Upper lobe of left lung (tissue), 6 donors: ENCODE results near the gene ARL9. TPM values are rescaled to one million over a fixed set of nuclear protein-coding genes. Genes with fewer than 3 reads are reported as not detected.

Source experiments
- ATAC-seq, 2 donors: fragments of 200-7000 bp; cut with Tn5 transposase; one replicate each; pipeline ENCODE4 v1.9.1; 2022; ENCODE audit warnings: mild to moderate bottlenecking in 2 of 2, moderate library complexity in 2 of 2; ENCODE audit not compliant: low FRiP score in 2 of 2
- DNase-seq, 2 donors: peaks; one replicate each; pipeline ENCODE4 v3.0.0-alpha.2; 2019 to 2020
- H3K27ac ChIP-seq, 4 donors: fragments of 200-600 bp; sonication (generic); one replicate each; pipeline ENCODE4 v1.5.1; 2016 to 2019
- H3K27me3 ChIP-seq, 4 donors: fragments of 200-600 bp; sonication (generic); one replicate each; pipeline ENCODE4 v1.5.1; 2017 to 2019
- H3K36me3 ChIP-seq, 4 donors: fragments of 200-600 bp; sonication (generic); one replicate each; pipeline ENCODE4 v1.5.1; 2016 to 2019
- H3K4me1 ChIP-seq, 4 donors: fragments of 200-600 bp; sonication (generic); one replicate each; pipeline ENCODE4 v1.5.1; 2018 to 2019
- H3K4me3 ChIP-seq, 4 donors: fragments of 200-600 bp; sonication (generic); one replicate each; pipeline ENCODE4 v1.5.1; 2017 to 2019; ENCODE audit warnings: mild to moderate bottlenecking in 2 of 4, moderate library complexity in 1 of 4
- H3K9me3 ChIP-seq, 4 donors: fragments of 200-600 bp; sonication (generic); one replicate each; pipeline ENCODE4 v1.5.1; 2018 to 2019
- EP300 ChIP-seq, 4 donors: sonication (generic); formaldehyde crosslinking; IDR thresholded peaks; one replicate each; pipeline ENCODE4 v1.5.1; 2017; ENCODE audit warnings: antibody characterized with exemption in 4 of 4, control low read depth in 2 of 4
- POLR2A ChIP-seq, 4 donors: fragments of 450-650 bp; IDR thresholded peaks; one replicate each; pipeline ENCODE4 v1.5.1; 2016 to 2017; ENCODE audit warnings: antibody characterized with exemption in 4 of 4, mild to moderate bottlenecking in 2 of 4
- POLR2AphosphoS5 ChIP-seq, 2 donors: sonication (generic); formaldehyde crosslinking; IDR thresholded peaks; one replicate each; pipeline ENCODE4 v1.5.1; 2017; ENCODE audit warnings: antibody characterized with exemption in 2 of 2
- WGBS, 2 donors: methylation state at CpG; one replicate each; pipeline ENCODE4 v1.1.5; 2017 to 2018; 5-methylcytosine and 5-hydroxymethylcytosine counted together
- total RNA-seq, 6 donors: library from RNA; depleted of rRNA in 4 of 6; stranded (reverse); fragments of >200 nt in 4 of 6; gene quantifications; one replicate each; pipeline versions ENCODE4 v1.1.0 to v1.2.1, GENCODE V29; 2016 to 2021
- TF ChIP-seq, protein P1 (sequence below), 6 experiments: fragments of 450-650 bp in 4 of 6; fragments of 200-600 bp in 2 of 6; sonication (generic) in 2 of 6; IDR thresholded peaks; one replicate each; pipeline ENCODE4 v1.5.1; 2016 to 2019; ENCODE audit warnings: antibody characterized with exemption in 6 of 6
- donor health status: DM: no; HTN: no; CAD: no; lungs with moderate emphysema.
- donor health status: DM: no; HTN: yes; CAD: no; lungs with severe emphysema.

ARL9 gene
- total RNA-seq, 6 donors from 2014 or later, result 0.17 TPM; not detected in 4

DNA sequence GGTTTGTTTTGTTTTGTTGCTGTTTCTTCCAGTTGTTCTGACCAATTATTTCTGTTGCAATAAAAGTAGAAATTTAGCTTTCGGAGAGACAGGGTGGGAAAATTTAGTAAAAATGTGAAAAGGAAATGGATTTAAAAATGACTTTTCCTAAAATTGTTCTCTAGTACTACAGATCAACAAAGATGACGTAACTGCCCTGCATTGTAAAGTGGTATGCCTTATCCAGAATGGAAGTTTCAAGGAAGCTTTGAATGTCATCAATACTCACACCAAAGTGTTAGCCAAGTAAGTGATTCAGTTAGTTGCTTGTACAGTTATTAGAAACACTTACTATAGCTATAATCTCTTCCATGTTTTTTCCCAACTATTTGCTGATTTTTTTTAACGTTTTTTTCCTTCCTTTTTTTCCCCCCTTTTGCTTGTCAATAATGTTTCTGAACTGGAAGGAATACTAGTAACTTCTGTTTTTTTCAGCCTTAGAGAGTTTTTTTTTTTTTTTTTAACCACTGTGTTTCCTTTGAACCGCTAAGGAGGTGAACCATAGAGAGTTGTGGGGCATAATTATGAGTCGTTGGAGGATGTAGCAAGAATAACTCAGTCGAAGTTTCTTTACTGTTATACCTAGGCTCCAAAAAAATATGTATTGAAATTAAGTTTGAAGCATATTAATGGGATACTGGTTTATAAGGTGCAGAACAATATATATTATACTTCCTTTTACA lies 35.9 kb upstream of the ARL9 start:
- no peaks in the 10 kb centered on the region for H3K9me3 ChIP-seq
- H3K36me3 ChIP-seq, result peaks cover 11 to 49% (median 33%) of the 10 kb centered on the region in 4 donors
- no peak for ATAC-seq
- no peak for TF ChIP-seq EP300 (IDR thresholded peaks at IDR 0.05)
- TF ChIP-seq, protein P1, sequence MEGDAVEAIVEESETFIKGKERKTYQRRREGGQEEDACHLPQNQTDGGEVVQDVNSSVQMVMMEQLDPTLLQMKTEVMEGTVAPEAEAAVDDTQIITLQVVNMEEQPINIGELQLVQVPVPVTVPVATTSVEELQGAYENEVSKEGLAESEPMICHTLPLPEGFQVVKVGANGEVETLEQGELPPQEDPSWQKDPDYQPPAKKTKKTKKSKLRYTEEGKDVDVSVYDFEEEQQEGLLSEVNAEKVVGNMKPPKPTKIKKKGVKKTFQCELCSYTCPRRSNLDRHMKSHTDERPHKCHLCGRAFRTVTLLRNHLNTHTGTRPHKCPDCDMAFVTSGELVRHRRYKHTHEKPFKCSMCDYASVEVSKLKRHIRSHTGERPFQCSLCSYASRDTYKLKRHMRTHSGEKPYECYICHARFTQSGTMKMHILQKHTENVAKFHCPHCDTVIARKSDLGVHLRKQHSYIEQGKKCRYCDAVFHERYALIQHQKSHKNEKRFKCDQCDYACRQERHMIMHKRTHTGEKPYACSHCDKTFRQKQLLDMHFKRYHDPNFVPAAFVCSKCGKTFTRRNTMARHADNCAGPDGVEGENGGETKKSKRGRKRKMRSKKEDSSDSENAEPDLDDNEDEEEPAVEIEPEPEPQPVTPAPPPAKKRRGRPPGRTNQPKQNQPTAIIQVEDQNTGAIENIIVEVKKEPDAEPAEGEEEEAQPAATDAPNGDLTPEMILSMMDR (IDR thresholded peaks at IDR 0.05), result no peak
- TF ChIP-seq POLR2AphosphoS5 (IDR thresholded peaks at IDR 0.05), result no peak
- no peak for TF ChIP-seq POLR2A (IDR thresholded peaks at IDR 0.05)
- WGBS, 2 donors, result 51 to 53% methylated on average over 6 of the region's 6 CpGs
- H3K4me3 ChIP-seq, result no peak overlapping the region
- peaks cover 21 to 35% (median 28%) of the 10 kb centered on the region in 4 donors for H3K4me1 ChIP-seq
- no peaks in the 10 kb centered on the region for H3K27me3 ChIP-seq
- no peak overlapping the region for H3K27ac ChIP-seq
- DNase-seq, result no peak

DNA sequence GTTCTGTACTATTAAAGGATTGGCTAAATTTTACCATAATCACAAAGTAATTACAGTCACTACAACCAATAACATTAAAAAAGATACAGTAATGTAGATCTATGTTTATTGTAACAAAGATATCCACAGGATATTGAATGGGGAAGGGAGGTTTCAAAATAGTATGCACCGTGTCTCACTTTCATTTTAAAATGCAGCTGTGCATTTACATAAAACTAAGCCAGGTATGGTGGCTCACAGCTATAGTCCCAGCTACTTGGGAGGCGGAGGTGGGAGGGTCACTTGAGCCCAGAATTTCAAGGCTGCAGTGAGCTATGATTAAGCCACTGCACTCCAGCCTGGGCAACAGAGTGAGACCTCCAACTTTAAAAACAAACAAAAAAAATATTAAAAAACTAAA lies 29.7 kb upstream of the ARL9 start:
- no peaks in the 10 kb centered on the region for H3K4me1 ChIP-seq
- no peaks in the 10 kb centered on the region for H3K9me3 ChIP-seq
- H3K36me3 ChIP-seq, result peaks cover 19 to 97% (median 71%) of the 10 kb centered on the region in 4 donors
- 80 to 83% methylated on average over 2 of the region's 2 CpGs for WGBS, 2 donors
- TF ChIP-seq, protein P1 (IDR thresholded peaks at IDR 0.05), result no peak
- no peak for TF ChIP-seq POLR2A (IDR thresholded peaks at IDR 0.05)
- TF ChIP-seq POLR2AphosphoS5 (IDR thresholded peaks at IDR 0.05), result no peak
- TF ChIP-seq EP300 (IDR thresholded peaks at IDR 0.05), result no peak
- H3K27ac ChIP-seq, result no peak overlapping the region
- DNase-seq (no peak), ATAC-seq (no peak)
- no peak overlapping the region for H3K4me3 ChIP-seq
- no peaks in the 10 kb centered on the region for H3K27me3 ChIP-seq

DNA sequence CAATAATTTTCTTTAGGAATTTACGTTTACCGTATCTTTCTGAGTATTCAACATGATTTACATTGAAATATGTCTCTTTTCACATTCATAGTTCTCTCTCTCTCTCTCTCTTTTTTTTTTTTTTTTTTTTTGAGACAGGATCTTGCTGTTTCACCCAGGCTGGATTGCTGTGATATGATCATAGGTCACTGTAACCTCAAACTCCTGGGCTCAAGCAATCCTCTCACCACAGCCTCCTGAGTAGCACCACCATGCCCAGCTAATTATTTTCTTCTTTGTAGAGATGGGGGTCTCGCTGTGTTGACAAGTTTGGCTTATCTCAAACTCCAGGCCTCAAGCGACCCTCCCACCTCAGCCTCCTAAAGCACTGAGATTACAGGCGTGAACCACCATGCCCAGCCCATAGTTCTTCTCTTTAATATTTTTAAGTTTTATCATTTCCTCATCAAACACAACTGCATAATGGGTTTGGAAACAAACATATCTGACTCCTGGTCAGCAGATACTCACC lies 28.3 kb upstream of the ARL9 start:
- H3K27ac ChIP-seq, result no peak overlapping the region
- no peaks in the 10 kb centered on the region for H3K4me1 ChIP-seq
- DNase-seq, result no peak
- no peaks in the 10 kb centered on the region for H3K27me3 ChIP-seq
- H3K4me3 ChIP-seq, result no peak overlapping the region
- TF ChIP-seq, protein P1 (IDR thresholded peaks at IDR 0.05), result no peak
- TF ChIP-seq POLR2A (IDR thresholded peaks at IDR 0.05) (no peak), POLR2AphosphoS5 (IDR thresholded peaks at IDR 0.05) (no peak), EP300 (IDR thresholded peaks at IDR 0.05) (no peak)
- ATAC-seq, result no peak
- WGBS, 2 donors, result 94% methylated on average over 5 of the region's 5 CpGs
- peaks cover 19 to 97% (median 65%) of the 10 kb centered on the region in 4 donors for H3K36me3 ChIP-seq
- no peaks in the 10 kb centered on the region for H3K9me3 ChIP-seq

DNA sequence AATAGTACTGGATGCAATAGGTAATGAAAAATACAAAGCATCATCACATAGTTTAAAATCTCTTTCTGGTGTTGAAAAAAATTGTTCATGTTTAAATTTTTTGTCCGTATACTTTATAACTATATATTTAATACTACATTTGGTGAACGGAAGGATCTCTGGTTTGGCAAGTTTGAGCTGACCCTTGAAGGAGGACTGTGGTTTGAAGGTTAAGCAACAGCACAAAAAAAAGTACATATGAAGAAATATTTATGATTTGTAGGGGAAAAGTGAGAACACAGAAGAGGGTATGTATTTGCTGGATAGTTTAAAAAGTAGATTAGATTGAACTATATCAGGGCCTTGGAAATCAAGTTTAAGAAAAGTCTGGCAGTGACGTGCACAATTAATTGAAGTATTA lies 24.9 kb upstream of the ARL9 start:
- TF ChIP-seq, protein P1 (IDR thresholded peaks at IDR 0.05), result no peak
- H3K27ac ChIP-seq, result no peak overlapping the region
- H3K36me3 ChIP-seq, result peaks cover 16 to 98% (median 66%) of the 10 kb centered on the region in 4 donors
- no peak for DNase-seq
- no peaks in the 10 kb centered on the region for H3K4me1 ChIP-seq
- H3K27me3 ChIP-seq, result no peaks in the 10 kb centered on the region
- ATAC-seq, result no peak
- H3K4me3 ChIP-seq, result no peak overlapping the region
- H3K9me3 ChIP-seq, result no peaks in the 10 kb centered on the region
- 77 to 81% methylated on average over 3 of the region's 3 CpGs for WGBS, 2 donors

DNA sequence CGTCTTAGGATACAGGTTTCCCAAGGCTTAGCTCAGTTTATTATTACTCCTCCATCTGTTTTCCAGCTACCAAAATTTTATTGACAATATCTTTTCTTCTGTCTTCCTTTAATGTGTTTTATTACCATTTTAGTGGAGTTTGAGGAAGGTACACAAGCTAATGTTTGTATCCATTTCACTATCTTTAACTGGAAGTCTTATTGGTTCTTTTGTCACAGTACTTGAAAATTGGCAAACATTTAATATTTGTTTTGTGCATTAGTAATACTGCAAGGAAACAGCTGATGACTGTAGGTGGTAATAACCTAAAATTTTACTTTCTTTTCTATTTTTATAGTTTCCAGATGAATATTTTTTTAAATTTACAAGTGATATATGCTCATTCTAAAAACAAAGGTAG lies 9.3 kb upstream of the ARL9 start:
- ATAC-seq (no peak), DNase-seq (no peak)
- Histone ChIP-seq H3K4me3 (no peak overlapping the region), H3K36me3 (peaks cover 18 to 97% (median 56%) of the 10 kb centered on the region in 4 donors), H3K27ac (no peak overlapping the region), H3K9me3 (no peaks in the 10 kb centered on the region), H3K27me3 (no peaks in the 10 kb centered on the region), H3K4me1 (no peaks in the 10 kb centered on the region)
- WGBS, 2 donors, result 95 to 100% methylated on average over 1 of the region's 1 CpG
- TF ChIP-seq EP300 (IDR thresholded peaks at IDR 0.05) (no peak), POLR2AphosphoS5 (IDR thresholded peaks at IDR 0.05) (no peak), POLR2A (IDR thresholded peaks at IDR 0.05) (no peak)
- TF ChIP-seq, protein P1 (IDR thresholded peaks at IDR 0.05), result no peak
